SJCRH30 (cell line): ENCODE measurements around the gene NFYC. TPM values are rescaled to one million over a fixed set of nuclear protein-coding genes. Genes with fewer than 3 reads are reported as not detected.

Experiments
- DNase-seq, 2 experiments: peaks; one replicate each; pipeline ENCODE4 v3.0.0-alpha.2; 2015 to 2020
- H3K27ac ChIP-seq: fragments of 250-450 bp; sonication (Bioruptor Pico); 2 replicates; pipeline ENCODE4 v1.5.1; 2020; ENCODE audit warnings: mild to moderate bottlenecking, moderate library complexity
- H3K27me3 ChIP-seq: fragments of 250-450 bp; sonication (Bioruptor Pico); 2 replicates; pipeline ENCODE4 v1.5.1; 2020; ENCODE audit warnings: mild to moderate bottlenecking, moderate library complexity
- H3K36me3 ChIP-seq: fragments of 250-450 bp; sonication (Bioruptor Pico); 2 replicates; pipeline ENCODE4 v1.5.1; 2020; ENCODE audit warnings: mild to moderate bottlenecking, moderate library complexity
- H3K4me1 ChIP-seq: fragments of 250-450 bp; sonication (Bioruptor Pico); 2 replicates; pipeline ENCODE4 v1.5.1; 2020; ENCODE audit warnings: mild to moderate bottlenecking, moderate library complexity
- H3K4me3 ChIP-seq: fragments of 250-450 bp; sonication (Bioruptor Pico); 2 replicates; pipeline ENCODE4 v1.5.1; 2020; ENCODE audit warnings: mild to moderate bottlenecking, moderate library complexity
- H3K9me3 ChIP-seq: fragments of 250-450 bp; sonication (Bioruptor Pico); replicated peaks from 2 replicates; pipeline ENCODE4 v1.5.1; 2020; ENCODE audit warnings: mild to moderate bottlenecking, moderate library complexity
- total RNA-seq: library from RNA; depleted of rRNA; stranded (reverse); fragments of >200 nt; shearing (Covaris generic); gene quantifications from 2 replicates; pipeline ENCODE4 v1.2.3, GENCODE V29; 2014

Gene NFYC
- total RNA-seq, 1 experiment from 2014 or later: 52.8 TPM

DNA sequence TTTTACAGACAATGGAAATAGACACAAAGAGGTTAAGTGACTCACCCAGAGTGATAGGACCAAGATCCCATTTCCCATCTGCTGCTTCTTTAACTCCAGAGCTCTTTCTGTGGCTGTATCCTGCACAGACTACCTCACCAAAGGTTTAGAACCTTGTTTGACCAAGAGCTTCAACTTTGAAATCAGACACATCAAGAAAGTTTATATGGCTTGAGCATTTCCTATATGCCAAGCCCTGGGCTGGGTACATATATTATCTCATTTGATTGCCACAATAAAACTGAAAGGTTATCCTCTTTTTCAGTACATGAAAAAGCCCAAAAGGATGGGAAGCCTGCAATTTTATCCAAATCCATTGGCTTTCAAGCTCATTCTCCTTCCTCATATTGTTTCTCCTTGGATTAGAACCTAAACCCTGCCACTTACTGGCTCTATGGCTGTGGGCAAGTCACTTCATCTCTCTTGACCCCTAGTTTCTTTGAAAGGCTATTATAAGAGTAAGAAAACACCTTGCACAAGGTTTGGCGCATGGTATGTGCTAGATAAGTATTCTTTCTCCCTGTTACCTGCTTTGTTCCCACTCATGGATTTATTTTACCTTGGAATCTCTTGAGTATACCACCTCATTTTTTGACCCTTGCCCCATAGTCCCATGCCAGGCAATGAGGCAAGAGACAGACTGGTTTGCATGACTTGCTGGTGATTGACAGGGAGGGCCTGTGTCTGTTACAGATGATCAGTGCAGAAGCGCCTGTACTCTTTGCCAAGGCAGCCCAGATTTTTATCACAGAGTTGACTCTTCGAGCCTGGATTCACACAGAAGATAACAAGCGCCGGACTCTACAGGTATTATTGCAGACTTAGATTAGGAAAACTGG, 57.6 kb downstream of the NFYC start:
- Histone ChIP-seq H3K9me3 (no peaks in the 10 kb centered on the region), H3K4me3 (no peak overlapping the region), H3K36me3 (peaks cover 41% of the 10 kb centered on the region), H3K27ac (no peak overlapping the region), H3K27me3 (no peaks in the 10 kb centered on the region), H3K4me1 (peaks cover 32% of the 10 kb centered on the region)
- DNase-seq: no peak

DNA sequence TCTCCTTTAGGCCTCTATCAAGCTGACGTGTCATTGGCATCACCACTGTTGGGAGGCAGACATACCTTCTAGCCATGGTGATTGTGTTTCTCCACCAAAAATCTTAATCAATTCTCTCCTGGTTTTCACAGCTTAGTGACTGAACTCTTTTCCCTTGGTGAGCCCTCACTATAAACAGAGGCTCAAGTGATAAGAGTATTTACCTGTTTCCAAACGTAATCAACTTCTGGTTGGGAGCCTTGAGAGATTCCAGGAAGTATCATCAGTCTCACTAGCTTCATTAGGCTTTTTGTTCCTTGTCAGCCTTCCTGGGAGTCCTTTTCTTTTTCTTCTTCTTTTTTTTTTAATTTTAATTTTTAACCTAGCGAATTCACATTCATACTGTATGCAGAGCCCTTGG, 58.3 kb downstream of the NFYC start:
- H3K4me3 ChIP-seq: no peak overlapping the region

DNA sequence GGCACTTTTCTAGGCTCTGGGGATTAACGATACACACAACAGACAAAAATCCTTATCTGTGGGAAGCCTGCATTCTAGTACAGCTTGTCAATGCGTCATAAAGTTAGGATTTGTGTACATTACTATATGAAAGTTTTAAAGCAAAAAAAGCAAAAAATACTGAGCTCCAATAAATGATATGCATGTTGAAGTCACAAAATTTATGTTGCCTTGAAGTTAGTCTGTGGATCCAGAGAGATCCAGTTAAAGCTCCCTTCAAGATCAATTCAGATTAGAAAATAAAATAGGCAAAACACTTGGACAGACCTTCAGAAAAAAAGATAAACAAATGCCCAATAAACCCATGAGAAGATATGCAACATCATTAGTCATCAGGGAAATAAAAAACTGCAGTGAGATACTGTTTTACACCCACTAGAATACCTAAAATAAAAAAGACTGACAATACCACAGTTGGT, 59.0 kb downstream of the NFYC start:
- Histone ChIP-seq H3K4me3 (no peak overlapping the region), H3K9me3 (no peaks in the 10 kb centered on the region), H3K36me3 (peaks cover 48% of the 10 kb centered on the region), H3K27ac (no peak overlapping the region), H3K27me3 (no peaks in the 10 kb centered on the region), H3K4me1 (peaks cover 21% of the 10 kb centered on the region)
- no peak for DNase-seq

More for the DNA sequence above, 58.3 kb downstream of the NFYC start:
- no peak for DNase-seq
- H3K9me3 ChIP-seq: no peaks in the 10 kb centered on the region
- peaks cover 27% of the 10 kb centered on the region for H3K4me1 ChIP-seq
- H3K27me3 ChIP-seq: no peaks in the 10 kb centered on the region
- H3K36me3 ChIP-seq: peaks cover 43% of the 10 kb centered on the region
- no peak overlapping the region for H3K27ac ChIP-seq

DNA sequence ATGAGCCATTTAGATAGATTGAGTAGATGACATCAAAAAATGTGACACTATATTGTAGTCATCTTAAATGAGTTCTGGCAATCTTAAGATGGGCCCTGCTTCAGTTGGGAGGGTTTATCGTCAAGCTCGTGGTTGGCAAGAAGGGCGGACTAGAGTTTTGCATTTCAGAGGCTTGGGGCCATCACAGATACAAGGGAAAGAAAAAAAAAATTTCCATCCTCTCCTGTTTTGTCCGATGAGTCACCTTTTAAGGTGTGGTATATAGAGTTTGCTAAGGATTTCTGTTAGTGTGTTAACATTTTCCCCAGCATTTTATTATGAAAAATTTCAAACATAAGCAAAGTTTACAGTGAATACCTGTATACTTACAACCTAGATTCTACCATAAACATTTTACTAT, 60.3 kb downstream of the NFYC start:
- H3K27me3 ChIP-seq: no peaks in the 10 kb centered on the region
- H3K27ac ChIP-seq: no peak overlapping the region
- DNase-seq: no peak
- no peaks in the 10 kb centered on the region; the same call in 1 of the 2 replicates for H3K9me3 ChIP-seq
- H3K4me1 ChIP-seq: peaks cover 7% of the 10 kb centered on the region
- H3K4me3 ChIP-seq: no peak overlapping the region
- peaks cover 53% of the 10 kb centered on the region for H3K36me3 ChIP-seq

DNA sequence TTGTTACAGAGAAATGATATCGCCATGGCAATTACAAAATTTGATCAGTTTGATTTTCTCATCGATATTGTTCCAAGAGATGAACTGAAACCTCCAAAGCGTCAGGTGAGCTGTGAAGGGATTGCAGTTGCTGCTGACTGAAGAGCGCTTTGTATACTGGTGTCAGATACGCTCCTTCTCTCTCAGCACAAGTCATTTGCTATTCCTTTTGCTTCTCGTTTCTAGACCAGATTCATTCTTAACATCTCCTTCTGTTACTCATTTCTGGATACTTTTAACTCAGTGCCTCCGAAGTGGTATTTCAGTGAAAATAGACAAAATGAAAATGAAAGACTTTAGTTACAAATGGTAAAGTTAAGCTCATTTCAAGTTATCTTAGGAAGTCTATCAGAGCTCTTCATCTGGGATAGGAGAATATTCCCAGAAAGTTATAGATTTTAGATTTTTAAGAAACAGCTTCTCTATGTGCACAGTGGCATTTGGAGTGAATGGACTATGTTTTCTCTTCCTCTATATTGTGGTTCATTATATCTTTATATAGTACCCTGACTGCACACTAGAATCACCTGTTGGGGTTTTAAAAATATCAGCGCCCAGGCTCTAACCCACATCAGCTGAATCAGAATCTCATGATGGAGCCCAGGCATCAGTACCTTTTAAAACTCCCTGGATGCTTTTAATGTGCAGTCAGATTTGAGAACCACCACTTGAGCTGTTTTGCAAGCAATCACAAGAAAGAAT, 61.8 kb downstream of the NFYC start:
- Histone ChIP-seq H3K36me3 (peaks cover 54% of the 10 kb centered on the region), H3K4me3 (no peak overlapping the region), H3K27ac (no peak overlapping the region), H3K9me3 (no peaks in the 10 kb centered on the region; the same call in 1 of the 2 replicates), H3K27me3 (no peaks in the 10 kb centered on the region), H3K4me1 (peaks cover 11% of the 10 kb centered on the region)
- DNase-seq: no peak

DNA sequence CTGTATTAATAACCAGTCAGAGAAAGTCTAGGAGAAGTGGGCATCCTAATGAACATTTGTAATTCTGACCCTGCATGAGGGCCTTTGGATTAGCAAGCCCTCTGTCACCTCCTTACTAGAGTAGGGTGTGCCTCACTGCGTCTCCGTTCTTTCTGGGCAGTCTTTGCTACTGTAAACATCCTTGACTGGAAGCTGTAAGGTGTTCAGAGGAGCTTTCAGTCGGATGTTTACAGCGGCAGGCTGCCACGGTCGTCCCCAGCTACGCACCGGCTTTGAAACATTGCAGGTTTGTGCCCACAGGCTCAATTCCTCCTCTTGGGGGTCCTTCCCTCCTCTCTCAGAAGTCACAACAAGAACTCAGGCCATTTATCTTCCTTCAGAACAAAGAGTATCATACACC, 62.7 kb downstream of the NFYC start:
- no peak overlapping the region for H3K4me3 ChIP-seq
- H3K36me3 ChIP-seq: peaks cover 51% of the 10 kb centered on the region
- H3K4me1 ChIP-seq: peaks cover 11% of the 10 kb centered on the region
- H3K27ac ChIP-seq: no peak overlapping the region
- H3K27me3 ChIP-seq: no peaks in the 10 kb centered on the region
- no peaks in the 10 kb centered on the region; the same call in 1 of the 2 replicates for H3K9me3 ChIP-seq
- no peak for DNase-seq

DNA sequence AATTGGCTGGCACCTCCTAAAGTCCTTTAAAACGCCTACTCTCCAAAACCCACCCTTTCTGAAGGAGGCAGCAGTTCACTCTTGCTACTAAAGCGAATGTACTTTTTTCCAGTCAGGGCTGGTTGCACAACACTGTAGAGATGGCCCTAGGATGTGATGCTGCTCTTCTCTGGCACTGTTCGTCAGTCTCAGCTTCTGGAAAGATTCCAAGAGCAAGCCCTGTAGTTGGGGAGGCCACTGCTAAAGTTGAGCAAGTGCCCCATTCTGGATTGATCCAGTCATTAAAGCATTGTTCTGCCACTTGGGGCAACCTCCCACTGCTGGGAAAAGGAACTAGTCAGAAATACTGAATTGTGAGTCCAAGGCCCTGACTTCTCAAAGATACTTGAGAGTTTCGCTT, 63.6 kb downstream of the NFYC start:
- Histone ChIP-seq H3K27ac (no peak overlapping the region), H3K9me3 (no peaks in the 10 kb centered on the region; the same call in 1 of the 2 replicates), H3K4me1 (peaks cover 11% of the 10 kb centered on the region), H3K36me3 (peaks cover 49% of the 10 kb centered on the region), H3K27me3 (no peaks in the 10 kb centered on the region), H3K4me3 (no peak overlapping the region)
- DNase-seq: no peak

DNA sequence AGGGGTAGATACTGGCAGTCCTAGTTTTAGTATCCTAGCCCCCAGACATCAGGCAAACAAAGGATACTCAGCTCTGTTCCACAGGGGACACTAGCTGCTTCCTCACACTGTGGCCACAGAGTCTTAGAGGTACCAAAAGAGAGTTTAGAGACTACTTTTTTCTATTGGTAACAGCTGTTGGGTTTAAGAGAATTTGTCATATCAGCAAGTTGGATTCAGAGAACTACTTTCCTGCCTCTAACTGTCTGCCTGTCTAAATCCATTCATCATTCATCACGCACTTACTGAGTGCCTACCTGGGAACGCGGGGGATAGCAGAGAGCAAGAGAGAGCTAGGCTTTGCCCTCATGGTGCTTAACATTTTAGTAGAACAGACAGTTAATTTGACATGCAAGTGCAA, 65.0 kb downstream of the NFYC start:
- H3K27ac ChIP-seq: no peak overlapping the region
- H3K4me1 ChIP-seq: peaks cover 11% of the 10 kb centered on the region
- H3K4me3 ChIP-seq: no peak overlapping the region
- no peaks in the 10 kb centered on the region; the same call in 1 of the 2 replicates for H3K9me3 ChIP-seq
- H3K36me3 ChIP-seq: peaks cover 46% of the 10 kb centered on the region
- H3K27me3 ChIP-seq: no peaks in the 10 kb centered on the region
- no peak for DNase-seq

DNA sequence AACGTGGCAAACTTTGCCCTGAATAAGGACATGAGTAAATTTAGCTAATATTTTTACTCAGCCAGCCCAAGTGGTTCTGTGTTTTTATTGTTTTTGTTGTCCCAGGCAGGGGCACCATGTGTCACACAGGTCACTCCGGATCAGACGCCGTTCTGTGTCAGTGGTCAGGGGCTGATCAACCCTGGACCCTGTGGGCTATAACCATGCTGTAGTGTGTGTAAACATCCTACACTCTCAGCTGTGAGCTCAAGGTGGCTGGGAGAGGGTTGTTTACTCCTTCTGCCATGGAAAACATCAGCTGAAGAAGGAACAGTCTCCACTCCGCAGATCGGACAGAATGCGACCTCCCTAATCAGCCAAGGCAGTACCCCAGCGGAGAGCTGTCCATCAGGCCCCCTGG, 65.6 kb downstream of the NFYC start:
- H3K9me3 ChIP-seq: no peaks in the 10 kb centered on the region; the same call in 1 of the 2 replicates
- peaks cover 47% of the 10 kb centered on the region for H3K36me3 ChIP-seq
- peak overlapping the region; percentile 33 for H3K27ac ChIP-seq
- no peaks in the 10 kb centered on the region for H3K27me3 ChIP-seq
- H3K4me3 ChIP-seq: no peak overlapping the region
- no peak for DNase-seq
- H3K4me1 ChIP-seq: peaks cover 11% of the 10 kb centered on the region

DNA sequence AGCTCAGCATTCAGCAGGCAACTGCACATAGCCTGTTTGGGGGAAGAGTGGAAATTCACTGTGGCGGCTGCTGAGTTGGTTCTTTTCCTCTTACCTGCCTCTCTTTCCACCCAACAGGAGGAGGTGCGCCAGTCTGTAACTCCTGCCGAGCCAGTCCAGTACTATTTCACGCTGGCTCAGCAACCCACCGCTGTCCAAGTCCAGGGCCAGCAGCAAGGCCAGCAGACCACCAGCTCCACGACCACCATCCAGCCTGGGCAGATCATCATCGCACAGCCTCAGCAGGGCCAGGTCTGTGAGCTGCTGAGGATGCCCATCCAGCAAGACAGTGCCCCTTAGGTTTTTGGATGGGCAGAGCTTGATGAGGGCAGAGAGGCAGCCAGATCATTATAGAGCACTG, 66.5 kb downstream of the NFYC start:
- peaks cover 51% of the 10 kb centered on the region for H3K36me3 ChIP-seq
- no peaks in the 10 kb centered on the region; the same call in 1 of the 2 replicates for H3K9me3 ChIP-seq
- peak overlapping the region; percentile 33 for H3K27ac ChIP-seq
- no peak for DNase-seq
- H3K27me3 ChIP-seq: no peaks in the 10 kb centered on the region
- no peak overlapping the region for H3K4me3 ChIP-seq
- peaks cover 11% of the 10 kb centered on the region for H3K4me1 ChIP-seq

DNA sequence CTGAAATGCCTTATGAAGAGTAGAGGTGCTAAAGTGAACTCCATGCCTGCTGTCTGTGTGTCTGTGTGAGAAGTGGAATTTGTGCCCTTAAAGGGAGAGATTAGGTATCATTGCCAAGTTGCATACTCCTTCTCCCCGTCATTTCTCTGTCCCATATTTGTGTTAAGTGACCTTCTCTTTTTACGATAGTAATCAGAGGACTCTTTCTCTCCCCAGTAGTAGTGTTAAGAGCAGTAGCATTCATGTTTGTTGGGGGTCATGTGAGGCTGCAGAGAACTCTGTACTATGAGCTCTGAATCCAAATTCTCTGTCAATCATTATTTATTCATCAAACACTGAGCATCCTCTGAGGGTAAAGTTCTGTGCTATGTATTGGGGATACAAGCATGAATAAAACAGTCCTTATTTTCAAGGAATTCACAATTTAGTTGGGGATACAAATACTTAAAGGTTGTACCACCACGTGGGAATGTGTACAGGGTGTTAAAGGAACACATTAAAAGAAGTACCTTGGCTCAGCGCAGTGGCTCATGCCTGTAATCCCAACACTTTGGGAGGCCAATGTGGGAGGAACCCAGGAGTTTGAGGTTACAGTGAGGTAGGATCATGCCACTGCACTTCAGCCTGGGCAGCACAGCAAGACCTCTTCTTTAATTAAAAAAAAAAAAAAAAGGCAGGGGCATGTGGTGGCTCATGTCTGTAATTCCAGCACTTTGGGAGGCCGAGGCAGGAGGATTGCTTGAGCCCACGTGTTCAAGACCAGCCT, 67.3 kb downstream of the NFYC start:
- H3K36me3 ChIP-seq: peaks cover 46% of the 10 kb centered on the region
- no peak overlapping the region for H3K4me3 ChIP-seq
- H3K27ac ChIP-seq: no peak overlapping the region
- H3K27me3 ChIP-seq: no peaks in the 10 kb centered on the region
- H3K9me3 ChIP-seq: no peaks in the 10 kb centered on the region; the same call in 1 of the 2 replicates
- DNase-seq: no peak
- peaks cover 11% of the 10 kb centered on the region for H3K4me1 ChIP-seq

DNA sequence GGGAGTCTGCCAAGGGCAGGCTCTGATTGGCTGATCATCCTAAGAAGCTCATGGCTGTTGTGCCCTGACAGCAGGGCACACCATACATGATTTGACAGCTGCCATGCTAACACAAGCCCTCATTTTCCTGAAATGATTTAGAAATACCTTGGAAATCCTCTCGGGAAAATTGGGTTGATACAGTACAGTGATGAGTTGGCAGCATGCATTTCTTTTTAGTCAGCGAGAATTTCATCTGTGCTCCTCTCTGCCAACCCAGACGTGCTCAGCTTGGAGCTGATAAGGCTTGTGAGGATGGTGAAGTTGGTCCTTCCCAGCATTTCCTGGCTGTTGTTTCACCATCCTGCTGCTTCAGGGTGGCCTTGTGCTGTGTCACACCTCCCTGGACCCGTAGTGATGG, 69.5 kb downstream of the NFYC start:
- H3K9me3 ChIP-seq: no peaks in the 10 kb centered on the region; the same call in 1 of the 2 replicates
- H3K4me1 ChIP-seq: peaks cover 11% of the 10 kb centered on the region
- H3K4me3 ChIP-seq: no peak overlapping the region
- no peak overlapping the region for H3K27ac ChIP-seq
- peaks cover 42% of the 10 kb centered on the region for H3K36me3 ChIP-seq
- no peaks in the 10 kb centered on the region for H3K27me3 ChIP-seq
- no peak for DNase-seq

DNA sequence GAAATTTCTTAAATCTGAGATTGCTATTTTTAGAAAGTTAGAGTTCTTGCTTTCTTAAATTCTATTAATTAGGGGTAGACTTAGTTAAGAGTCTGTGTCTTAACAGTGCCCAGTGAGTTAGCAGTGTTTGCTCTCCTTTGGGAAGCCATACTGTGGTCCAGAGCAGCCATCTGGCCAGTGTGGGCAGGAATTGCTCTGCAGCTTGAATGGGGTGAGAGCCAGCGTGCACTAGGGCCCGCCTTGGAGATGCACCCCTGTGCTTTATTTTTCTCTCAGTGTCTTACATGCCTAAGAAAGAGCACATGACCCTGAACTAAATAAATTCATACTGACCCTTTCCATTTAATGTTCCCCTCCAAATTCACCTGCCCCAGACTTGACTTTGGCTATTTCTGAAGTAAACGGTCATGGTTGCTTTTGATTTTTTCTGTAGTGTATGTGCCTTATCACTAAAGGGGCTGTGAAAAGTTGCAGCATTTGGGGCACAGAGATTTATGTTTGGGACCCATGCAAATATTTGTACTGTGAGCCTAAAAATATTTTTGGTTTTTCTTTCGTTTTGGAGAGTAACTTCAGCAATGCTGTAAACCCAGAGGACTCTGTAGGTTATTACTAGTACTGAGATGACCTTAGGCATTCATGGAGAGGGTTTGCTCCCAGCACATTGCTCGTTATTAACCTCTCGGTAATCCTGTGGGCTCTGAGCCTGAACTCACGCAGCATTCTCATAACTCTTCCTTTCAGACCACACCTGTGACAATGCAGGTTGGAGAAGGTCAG, 70.8 kb downstream of the NFYC start:
- Histone ChIP-seq H3K9me3 (no peaks in the 10 kb centered on the region), H3K27me3 (no peaks in the 10 kb centered on the region), H3K27ac (no peak overlapping the region), H3K36me3 (peaks cover 40% of the 10 kb centered on the region), H3K4me3 (no peak overlapping the region), H3K4me1 (peaks cover 7% of the 10 kb centered on the region)
- DNase-seq: no peak
